Spleen (tissue), 11 donors: ENCODE results near the gene BARHL1. TPM values are rescaled to one million over a fixed set of nuclear protein-coding genes. Genes with fewer than 3 reads are reported as not detected.

Experiments
- DNase-seq: peaks from one replicate; pipeline ENCODE4 v3.0.0-alpha.2; 2020
- H3K27ac ChIP-seq, 8 donors: fragments of 200-600 bp; sonication (generic) in 7 of 8; 1 replicate in 4 of 8; 2 replicates in 4 of 8; pipeline versions ENCODE4 v1.5.0 to v1.8.0; 2016 to 2021; ENCODE audit warnings: inconsistent platforms in 4 of 8, mild to moderate bottlenecking in 4 of 8, moderate library complexity in 1 of 8
- H3K27me3 ChIP-seq, 7 donors: fragments of 200-600 bp; sonication (generic) in 6 of 7; replicated peaks in 1 of 7; 1 replicate in 4 of 7; 2 replicates in 3 of 7; pipeline versions ENCODE4 v1.5.0 to v1.8.0; 2016 to 2021; ENCODE audit warnings: inconsistent platforms in 3 of 7, mild to moderate bottlenecking in 1 of 7
- H3K36me3 ChIP-seq, 6 donors: fragments of 200-600 bp; sonication (generic) in 5 of 6; 1 replicate in 4 of 6; 2 replicates in 2 of 6; pipeline versions ENCODE4 v1.5.0 to v1.8.0; 2016 to 2021; ENCODE audit warnings: inconsistent platforms in 2 of 6
- H3K4me1 ChIP-seq, 6 donors: fragments of 200-600 bp; sonication (generic) in 5 of 6; 1 replicate in 3 of 6; 2 replicates in 3 of 6; pipeline versions ENCODE4 v1.5.0 to v1.8.0; 2016 to 2021; ENCODE audit warnings: inconsistent platforms in 3 of 6
- H3K4me3 ChIP-seq, 8 donors: fragments of 200-600 bp; sonication (generic) in 7 of 8; 1 replicate in 4 of 8; 2 replicates in 4 of 8; pipeline versions ENCODE4 v1.5.0 to v1.8.0; 2016 to 2021; ENCODE audit warnings: inconsistent platforms in 4 of 8, mild to moderate bottlenecking in 4 of 8, moderate library complexity in 2 of 8
- H3K9me3 ChIP-seq, 8 donors: fragments of 200-600 bp; sonication (generic) in 7 of 8; 1 replicate in 4 of 8; 2 replicates in 4 of 8; pipeline versions ENCODE4 v1.5.0 to v1.8.0; 2016 to 2021; ENCODE audit warnings: inconsistent platforms in 4 of 8
- POLR2A ChIP-seq, 3 donors: fragments of 450-650 bp; IDR thresholded peaks; one replicate each; pipeline ENCODE4 v1.5.1; 2017; ENCODE audit warnings: antibody characterized with exemption in 3 of 3, mild to moderate bottlenecking in 1 of 3
- POLR2AphosphoS5 ChIP-seq, 3 donors: sonication (generic); formaldehyde crosslinking; IDR thresholded peaks; one replicate each; pipeline ENCODE4 v1.5.1; 2017; ENCODE audit warnings: antibody characterized with exemption in 3 of 3
- WGBS, 5 donors: extraction: QIAGEN DNeasy Blood & Tissue Kit in 3 of 5; methylation state at CpG; one replicate each; pipeline versions ENCODE4 v1.1.5 to v1.1.7; 2013 to 2018; 5-methylcytosine and 5-hydroxymethylcytosine counted together
- intact Hi-C: fragments of 100-400 bp; cut with DNase I; formaldehyde crosslinking; loops from one replicate; pipeline ENCODE4 v1.15.0; 2023; ENCODE audit warnings: low total_unique reads
- polyA plus RNA-seq, 3 donors: library from polyadenylated mRNA; stranded (reverse); fragments of 200-250 nt; gene quantifications; one replicate each; pipeline ENCODE4 v1.2.1, GENCODE V29; 2013
- total RNA-seq, 7 donors: library from RNA; depleted of rRNA in 3 of 7; stranded (reverse); fragments of >200 nt in 3 of 7; fragmentation: NEBNext Ultra II Directional in 4 of 7; extraction: Animal tissue kit (Norgen Biotek cat#: 25700) in 4 of 7; gene quantifications; one replicate each; pipeline versions ENCODE4 v1.1.0 to v1.2.1, GENCODE V29; 2016 to 2021
- TF ChIP-seq, protein P1 (sequence below), 11 experiments: fragments of 200-600 bp in 7 of 11; fragments of 450-650 bp in 4 of 11; sonication (generic) in 4 of 11; IDR thresholded peaks in 8 of 11; conservative IDR thresholded peaks in 3 of 11; 1 replicate in 7 of 11; 2 replicates in 4 of 11; pipeline versions ENCODE4 v1.4.0 to v1.8.0; 2016 to 2021; ENCODE audit warnings: antibody characterized with exemption in 11 of 11, inconsistent platforms in 4 of 11, mild to moderate bottlenecking in 1 of 11
- donor health status: healthy with polysubstance abuse.
- donor health status: DM: no; HTN: no; CAD: no; lungs with moderate emphysema.
- donor health status: DM: no; HTN: no; CAD: no.
- donor health status: Bipolar disorder and iron deficiency.
- donor health status: healthy.
- donor health status: DM: no; HTN: no; CAD: no.
- donor health status: DM: yes; HTN: yes; CAD: no.

BARHL1 gene
- total and polyA plus RNA-seq, 10 donors, result not detected

DNA sequence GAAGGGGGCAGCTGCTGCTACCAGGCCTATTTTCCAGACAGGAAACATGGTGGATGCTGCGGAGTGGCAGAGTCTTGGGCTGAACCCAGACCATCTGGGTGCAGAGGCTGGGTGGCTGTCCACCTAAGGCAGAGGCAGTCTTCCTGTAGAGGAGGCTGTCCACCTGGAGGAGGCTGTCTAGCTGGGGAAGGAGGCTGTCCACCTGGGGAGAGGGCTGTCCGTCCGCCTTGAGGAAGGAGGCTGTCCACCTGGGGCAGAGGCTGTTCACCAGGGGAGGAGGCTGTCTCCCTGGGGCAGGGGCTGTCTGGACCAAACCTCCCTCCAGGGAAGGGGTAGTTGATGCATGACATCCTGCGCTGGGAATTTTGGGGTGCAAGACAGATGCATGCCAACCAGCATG is 39.2 kb upstream of the BARHL1 start:
- Histone ChIP-seq H3K9me3 (no peaks in the 10 kb centered on the region), H3K4me1 (peaks cover 0 to 26% (median 17%) of the 10 kb centered on the region in 6 donors), H3K27ac (no peak overlapping the region), H3K36me3 (no peaks in the 10 kb centered on the region), H3K27me3 (peaks cover 0 to 32% (median 4%) of the 10 kb centered on the region in 7 donors), H3K4me3 (no peak overlapping the region)
- 81 to 98% (median 93%) methylated on average over 4 of the region's 4 CpGs for WGBS, 5 donors
- no peak for TF ChIP-seq POLR2A (IDR thresholded peaks at IDR 0.05)
- TF ChIP-seq, protein P1, sequence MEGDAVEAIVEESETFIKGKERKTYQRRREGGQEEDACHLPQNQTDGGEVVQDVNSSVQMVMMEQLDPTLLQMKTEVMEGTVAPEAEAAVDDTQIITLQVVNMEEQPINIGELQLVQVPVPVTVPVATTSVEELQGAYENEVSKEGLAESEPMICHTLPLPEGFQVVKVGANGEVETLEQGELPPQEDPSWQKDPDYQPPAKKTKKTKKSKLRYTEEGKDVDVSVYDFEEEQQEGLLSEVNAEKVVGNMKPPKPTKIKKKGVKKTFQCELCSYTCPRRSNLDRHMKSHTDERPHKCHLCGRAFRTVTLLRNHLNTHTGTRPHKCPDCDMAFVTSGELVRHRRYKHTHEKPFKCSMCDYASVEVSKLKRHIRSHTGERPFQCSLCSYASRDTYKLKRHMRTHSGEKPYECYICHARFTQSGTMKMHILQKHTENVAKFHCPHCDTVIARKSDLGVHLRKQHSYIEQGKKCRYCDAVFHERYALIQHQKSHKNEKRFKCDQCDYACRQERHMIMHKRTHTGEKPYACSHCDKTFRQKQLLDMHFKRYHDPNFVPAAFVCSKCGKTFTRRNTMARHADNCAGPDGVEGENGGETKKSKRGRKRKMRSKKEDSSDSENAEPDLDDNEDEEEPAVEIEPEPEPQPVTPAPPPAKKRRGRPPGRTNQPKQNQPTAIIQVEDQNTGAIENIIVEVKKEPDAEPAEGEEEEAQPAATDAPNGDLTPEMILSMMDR (IDR thresholded peaks at IDR 0.05 in 8 of 11, conservative IDR thresholded peaks at IDR 0.05 in 3 of 11), result no peak
- no peak for TF ChIP-seq POLR2AphosphoS5 (IDR thresholded peaks at IDR 0.05)
- no peak for DNase-seq
- intact Hi-C loops, result no loop called here

DNA sequence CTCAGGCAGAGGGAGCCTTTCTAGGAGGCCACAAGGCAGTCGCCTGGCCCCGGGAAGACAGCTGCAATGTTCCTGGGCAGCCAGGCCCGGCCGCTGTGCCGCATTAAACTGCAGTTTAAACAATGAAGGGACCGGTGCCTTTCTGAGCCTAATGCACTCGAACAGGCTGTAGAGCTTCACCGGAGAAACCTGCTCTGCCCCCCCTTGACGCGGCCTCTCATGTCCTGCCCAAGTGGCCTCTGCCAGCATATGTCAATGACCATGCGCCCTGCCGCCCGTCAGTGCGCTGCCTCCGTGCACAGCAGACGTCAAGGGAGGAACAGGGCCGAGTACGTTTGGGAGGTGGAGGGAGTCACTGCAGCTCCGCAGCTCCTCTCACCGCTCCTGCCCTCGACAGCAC is 38.4 kb upstream of the BARHL1 start:
- Histone ChIP-seq H3K36me3 (no peaks in the 10 kb centered on the region), H3K4me3 (no peak overlapping the region), H3K27ac (no peak overlapping the region), H3K9me3 (no peaks in the 10 kb centered on the region), H3K4me1 (peaks cover 0 to 32% (median 19%) of the 10 kb centered on the region in 6 donors), H3K27me3 (peaks cover 0 to 32% (median 4%) of the 10 kb centered on the region in 7 donors)
- TF ChIP-seq, protein P1 (IDR thresholded peaks at IDR 0.05 in 8 of 11, conservative IDR thresholded peaks at IDR 0.05 in 3 of 11), result no peak
- TF ChIP-seq POLR2AphosphoS5 (IDR thresholded peaks at IDR 0.05) (no peak), POLR2A (IDR thresholded peaks at IDR 0.05) (no peak)
- intact Hi-C loops, result no loop called here
- WGBS, 5 donors, result 69 to 84% (median 72%) methylated on average over 19 to 21 of the region's 21 CpGs
- no peak for DNase-seq

DNA sequence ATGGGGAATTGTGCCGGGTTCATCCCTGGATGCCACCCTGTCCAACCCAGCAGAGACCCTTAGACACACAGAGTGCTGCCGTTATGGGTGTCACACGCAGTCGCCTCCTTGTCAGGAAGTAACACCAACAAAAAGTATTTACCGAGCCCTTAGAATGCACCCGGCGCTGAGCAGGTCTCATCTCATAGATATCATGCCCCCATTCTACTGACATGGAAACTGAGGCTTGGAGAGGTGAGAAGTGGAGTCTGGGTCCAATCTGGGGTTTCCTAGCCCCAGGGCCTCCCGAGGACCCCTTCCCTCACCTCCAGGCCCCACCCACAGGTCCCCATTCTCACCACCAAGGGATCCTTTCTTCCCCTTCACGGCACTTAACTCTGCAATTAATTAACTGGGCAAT is 36.8 kb upstream of the BARHL1 start:
- 79 to 83% (median 81%) methylated on average over 9 of the region's 9 CpGs for WGBS, 5 donors
- H3K4me1 ChIP-seq, result peaks cover 0 to 44% (median 23%) of the 10 kb centered on the region in 6 donors
- intact Hi-C loops, result no loop called here
- H3K27me3 ChIP-seq, result peaks cover 0 to 32% (median 4%) of the 10 kb centered on the region in 7 donors
- H3K4me3 ChIP-seq, result no peak overlapping the region
- no peak overlapping the region for H3K27ac ChIP-seq
- H3K9me3 ChIP-seq, result no peaks in the 10 kb centered on the region
- TF ChIP-seq, protein P1 (IDR thresholded peaks at IDR 0.05 in 8 of 11, conservative IDR thresholded peaks at IDR 0.05 in 3 of 11), result no peak
- TF ChIP-seq POLR2AphosphoS5 (IDR thresholded peaks at IDR 0.05) (no peak), POLR2A (IDR thresholded peaks at IDR 0.05) (no peak)
- no peaks in the 10 kb centered on the region for H3K36me3 ChIP-seq
- no peak for DNase-seq

DNA sequence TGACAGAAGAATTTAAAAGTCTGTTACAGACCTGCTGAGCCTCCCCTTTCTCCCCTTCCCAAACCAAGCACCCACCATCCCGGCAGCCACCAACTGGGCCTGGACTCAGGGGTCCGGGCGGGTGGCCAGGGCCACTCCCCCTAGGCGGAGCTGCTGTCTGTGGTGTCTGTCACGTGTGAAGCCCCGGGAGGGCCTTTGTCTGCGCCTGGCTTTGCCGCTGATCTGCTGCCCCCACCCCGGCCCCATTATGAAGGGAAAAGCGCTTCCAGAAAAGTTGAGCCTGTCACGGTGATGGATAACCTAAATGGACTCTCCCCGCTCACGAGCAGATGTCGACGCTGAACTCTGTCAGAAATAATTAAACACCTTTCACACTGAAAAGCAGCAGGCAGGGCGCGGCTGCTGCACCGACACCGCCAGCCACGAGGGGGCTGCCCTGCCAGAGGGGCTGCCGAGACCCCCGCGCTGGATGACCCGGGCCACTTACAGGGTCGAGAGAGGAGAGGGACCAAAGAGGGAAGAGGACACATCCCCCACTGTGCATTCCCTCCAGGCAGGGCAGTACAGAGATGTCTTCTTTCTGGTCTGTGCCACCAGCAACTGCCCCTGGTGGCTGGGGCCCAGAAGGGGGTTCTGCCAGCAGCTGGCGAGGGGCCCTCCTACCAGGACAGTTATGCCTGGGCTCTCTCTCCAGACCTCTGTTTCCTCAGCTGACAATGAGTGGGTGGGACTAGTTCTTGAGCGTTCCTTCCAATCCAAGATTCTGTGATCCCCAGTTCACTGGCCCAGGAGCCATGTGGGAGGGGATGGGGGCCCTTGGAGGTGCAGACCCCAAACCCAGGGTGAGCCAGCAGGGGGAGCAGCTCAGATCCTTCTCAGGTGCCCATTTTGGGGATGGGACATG is 36.0 kb upstream of the BARHL1 start:
- H3K9me3 ChIP-seq, result no peaks in the 10 kb centered on the region
- H3K27ac ChIP-seq, result peak overlapping the region in 3 of 8 donors; percentile 12 to 84 (median 78)
- TF ChIP-seq POLR2AphosphoS5 (IDR thresholded peaks at IDR 0.05) (peak in 1 of 3 donors; percentile 22), POLR2A (IDR thresholded peaks at IDR 0.05) (no peak)
- TF ChIP-seq, protein P1 (IDR thresholded peaks at IDR 0.05 in 8 of 11, conservative IDR thresholded peaks at IDR 0.05 in 3 of 11), result peak in 8 of 11 experiments; percentile 5 to 52 (median 34)
- peaks cover 0 to 44% (median 23%) of the 10 kb centered on the region in 6 donors for H3K4me1 ChIP-seq
- DNase-seq, result no peak
- intact Hi-C loops, result no loop called here
- peaks cover 0 to 32% (median 4%) of the 10 kb centered on the region in 7 donors for H3K27me3 ChIP-seq
- WGBS, 5 donors, result 2 to 5% (median 4%) methylated on average over 25 to 27 of the region's 27 CpGs
- no peaks in the 10 kb centered on the region for H3K36me3 ChIP-seq
- peak overlapping the region in 1 of 8 donors; percentile 27 for H3K4me3 ChIP-seq
